ENCODE data around the gene ODR4.

DNA sequence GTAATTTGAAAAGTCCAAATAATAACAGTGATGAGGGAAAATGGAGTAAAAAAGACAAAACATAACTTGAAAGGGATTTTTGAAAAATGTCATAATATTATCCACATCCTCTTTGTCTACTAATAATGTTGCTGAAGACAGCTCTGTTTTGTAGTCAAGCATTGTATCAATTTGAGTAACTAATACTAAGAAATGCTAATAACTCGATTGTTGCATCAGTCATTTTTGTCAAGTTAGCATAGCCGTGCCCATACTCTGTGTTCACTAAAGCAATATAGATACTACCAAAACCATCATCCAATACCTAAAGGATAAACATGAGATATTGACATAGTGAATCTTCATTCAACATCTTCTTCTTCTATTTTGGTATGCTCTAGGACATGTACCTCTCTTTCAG lies 68.0 kb downstream of the ODR4 start:
- TF ChIP-seq, protein P1, sequence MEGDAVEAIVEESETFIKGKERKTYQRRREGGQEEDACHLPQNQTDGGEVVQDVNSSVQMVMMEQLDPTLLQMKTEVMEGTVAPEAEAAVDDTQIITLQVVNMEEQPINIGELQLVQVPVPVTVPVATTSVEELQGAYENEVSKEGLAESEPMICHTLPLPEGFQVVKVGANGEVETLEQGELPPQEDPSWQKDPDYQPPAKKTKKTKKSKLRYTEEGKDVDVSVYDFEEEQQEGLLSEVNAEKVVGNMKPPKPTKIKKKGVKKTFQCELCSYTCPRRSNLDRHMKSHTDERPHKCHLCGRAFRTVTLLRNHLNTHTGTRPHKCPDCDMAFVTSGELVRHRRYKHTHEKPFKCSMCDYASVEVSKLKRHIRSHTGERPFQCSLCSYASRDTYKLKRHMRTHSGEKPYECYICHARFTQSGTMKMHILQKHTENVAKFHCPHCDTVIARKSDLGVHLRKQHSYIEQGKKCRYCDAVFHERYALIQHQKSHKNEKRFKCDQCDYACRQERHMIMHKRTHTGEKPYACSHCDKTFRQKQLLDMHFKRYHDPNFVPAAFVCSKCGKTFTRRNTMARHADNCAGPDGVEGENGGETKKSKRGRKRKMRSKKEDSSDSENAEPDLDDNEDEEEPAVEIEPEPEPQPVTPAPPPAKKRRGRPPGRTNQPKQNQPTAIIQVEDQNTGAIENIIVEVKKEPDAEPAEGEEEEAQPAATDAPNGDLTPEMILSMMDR (IDR thresholded peaks at IDR 0.05), result no peak
- TF ChIP-seq POLR2AphosphoS5 (IDR thresholded peaks at IDR 0.05) (no peak), POLR2A (IDR thresholded peaks at IDR 0.05) (no peak)
